Measurements from ENCODE around the gene NPW.

NPW gene

DNA sequence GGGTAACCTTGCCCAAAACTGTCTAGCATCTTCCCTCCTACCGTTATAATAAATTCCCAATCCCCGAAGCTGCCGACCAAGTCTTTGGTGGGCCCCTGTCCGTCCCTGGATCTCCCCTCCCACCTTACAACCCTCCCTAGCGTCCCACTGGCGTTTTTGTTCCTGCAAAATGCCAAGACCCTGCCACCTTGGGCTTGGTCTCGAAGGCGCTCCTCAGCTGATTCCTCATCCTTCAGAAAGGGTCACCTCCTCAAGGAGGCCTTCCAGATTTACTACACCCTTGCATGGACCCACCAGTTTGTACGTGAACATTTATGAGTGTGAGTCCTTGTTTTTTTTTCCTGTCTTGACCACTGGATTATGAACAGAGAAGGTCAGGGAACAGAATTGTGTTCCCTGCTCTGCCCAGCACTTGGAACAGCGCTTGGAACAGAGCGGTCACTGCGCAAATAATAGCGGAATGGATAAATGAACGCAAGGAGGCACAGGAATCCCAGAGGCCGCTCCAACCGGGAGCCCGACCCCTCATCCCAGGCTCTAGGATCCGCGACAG is 36.5 kb upstream of the NPW start:
- DNase-seq: no peak
- in situ Hi-C loops (cut with HindIII; ENCODE audit: low pct_ligation_motif_present, low sequenced_read_pairs): no loop called here
- Histone ChIP-seq H3K4me3 (ENCODE audit: low read depth, low read length) (peak overlapping the region; percentile 72), H3K27me3 (replicated peaks) (peaks cover 34% of the 10 kb centered on the region), H3K27ac (no peak overlapping the region), H3K36me3 (replicated peaks) (peaks cover 24% of the 10 kb centered on the region)
- peak; percentile 36 for TF ChIP-seq CTCF (IDR thresholded peaks at IDR 0.05; ENCODE audit: low read depth, low read length, missing control alignments)

- Histone ChIP-seq H3K36me3 (replicated peaks) (peaks cover 17% of the 10 kb centered on the region), H3K27me3 (replicated peaks) (peaks cover 35% of the 10 kb centered on the region), H3K27ac (peak within 1 kb of the TSS; percentile 58), H3K4me3 (ENCODE audit: low read depth, low read length) (peak within 1 kb of the TSS; percentile 72)
- TF ChIP-seq CTCF (IDR thresholded peaks at IDR 0.05; ENCODE audit: low read depth, low read length, missing control alignments): peak; percentile 35
- DNase-seq: peak; percentile 82
- in situ Hi-C loops (cut with HindIII; ENCODE audit: low pct_ligation_motif_present, low sequenced_read_pairs): no loop called here
Observed at GRCh38 chr16:1983544-1984346, 35.8 kb upstream of the NPW start, which contains the start of gene GFER. TSS of gene GFER (plus strand) at chr16:1984193. CDS start at chr16:1984219, 26 bp downstream.

- peaks cover 39% of the 10 kb centered on the region for H3K27me3 ChIP-seq (replicated peaks)
- DNase-seq: no peak
- TF ChIP-seq CTCF (IDR thresholded peaks at IDR 0.05; ENCODE audit: low read depth, low read length, missing control alignments): no peak
- in situ Hi-C loops (cut with HindIII; ENCODE audit: low pct_ligation_motif_present, low sequenced_read_pairs): no loop called here
- H3K4me3 ChIP-seq (ENCODE audit: low read depth, low read length): peak overlapping the region; percentile 72
- H3K36me3 ChIP-seq (replicated peaks): peaks cover 15% of the 10 kb centered on the region
- peak overlapping the region; percentile 58 for H3K27ac ChIP-seq
Observed at GRCh38 chr16:1984347-1985225, 35.0 kb upstream of the NPW start.

- H3K27ac ChIP-seq: no peak overlapping the region
- peak overlapping the region; percentile 72 for H3K4me3 ChIP-seq (ENCODE audit: low read depth, low read length)
- in situ Hi-C loops (cut with HindIII; ENCODE audit: low pct_ligation_motif_present, low sequenced_read_pairs): no loop called here
- H3K36me3 ChIP-seq (replicated peaks): peaks cover 15% of the 10 kb centered on the region
- no peak for DNase-seq
- no peak for TF ChIP-seq CTCF (IDR thresholded peaks at IDR 0.05; ENCODE audit: low read depth, low read length, missing control alignments)
- H3K27me3 ChIP-seq (replicated peaks): peaks cover 34% of the 10 kb centered on the region
Observed at GRCh38 chr16:1985466-1986150, 34.0 kb upstream of the NPW start.

DNA sequence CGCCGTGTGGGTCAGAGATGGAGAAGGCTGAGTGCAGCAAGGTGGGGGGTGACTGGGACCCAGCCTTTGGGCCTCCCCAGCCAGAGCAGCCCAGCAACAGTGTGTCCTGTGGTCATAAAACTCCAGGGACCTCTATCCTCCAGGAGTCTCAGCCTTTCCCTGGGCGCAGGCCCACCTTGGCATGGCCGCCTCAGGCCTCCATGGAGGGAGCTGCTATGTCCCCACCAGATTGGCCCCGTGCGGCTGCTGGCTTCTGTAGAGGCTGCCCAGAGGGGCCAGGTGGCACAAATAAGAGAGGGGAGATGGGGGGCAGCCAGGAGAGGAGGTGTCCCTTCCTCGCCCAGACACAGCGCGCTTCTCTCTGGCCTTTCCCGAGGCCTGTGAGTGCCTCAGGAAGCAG is 32.4 kb upstream of the NPW start:
- H3K36me3 ChIP-seq (replicated peaks): peaks cover 15% of the 10 kb centered on the region
- no peak for TF ChIP-seq CTCF (IDR thresholded peaks at IDR 0.05; ENCODE audit: low read depth, low read length, missing control alignments)
- no peak overlapping the region for H3K4me3 ChIP-seq (ENCODE audit: low read depth, low read length)
- no peak for DNase-seq
- H3K27me3 ChIP-seq (replicated peaks): peaks cover 24% of the 10 kb centered on the region
- in situ Hi-C loops (cut with HindIII; ENCODE audit: low pct_ligation_motif_present, low sequenced_read_pairs): no loop called here
- H3K27ac ChIP-seq: no peak overlapping the region

Data from brain microvascular endothelial cell (primary cell).